MM.1S (cell line): Measurements from ENCODE around the gene HDAC7.

Experiments
- DNase-seq: peaks from one replicate; pipeline ENCODE4 v3.0.0-alpha.2; 2015
- H2AFZ ChIP-seq: fragments of 300-600 bp; sonication (generic); 2 replicates; pipeline ENCODE4 v1.6.0; 2016; ENCODE audit warnings: antibody characterized with exemption, low read length
- H3F3A ChIP-seq: fragments of 300-600 bp; sonication (generic); 2 replicates; pipeline ENCODE4 v1.6.1; 2016; ENCODE audit warnings: mild to moderate bottlenecking, antibody characterized with exemption, low read length, moderate library complexity, mixed read lengths; ENCODE audit not compliant: insufficient read depth
- H3K27ac ChIP-seq: fragments of 300-600 bp; sonication (generic); 2 replicates; pipeline ENCODE4 v1.5.1; 2016; ENCODE audit warnings: mild to moderate bottlenecking, low read length
- H3K27me3 ChIP-seq: fragments of 300-600 bp; sonication (generic); replicated peaks from 2 replicates; pipeline ENCODE4 v1.6.0; 2016; ENCODE audit warnings: low read length; ENCODE audit not compliant: insufficient read depth
- H3K36me3 ChIP-seq: fragments of 300-600 bp; sonication (generic); replicated peaks from 2 replicates; pipeline ENCODE4 v1.6.1; 2016; ENCODE audit warnings: mild to moderate bottlenecking, low read length, mixed read lengths; ENCODE audit not compliant: insufficient read depth
- H3K4me1 ChIP-seq: fragments of 300-600 bp; sonication (generic); 2 replicates; pipeline ENCODE4 v1.6.1; 2016; ENCODE audit warnings: low read length, mixed read lengths
- H3K4me2 ChIP-seq: fragments of 300-600 bp; sonication (generic); 2 replicates; pipeline ENCODE4 v1.6.0; 2016; ENCODE audit warnings: low read depth, low read length
- H3K4me3 ChIP-seq: fragments of 300-600 bp; sonication (generic); 2 replicates; pipeline ENCODE4 v1.5.1; 2016; ENCODE audit warnings: low read length, mixed read lengths
- H3K79me2 ChIP-seq: fragments of 300-600 bp; sonication (generic); 2 replicates; pipeline ENCODE4 v1.6.1; 2016; ENCODE audit warnings: mixed run types, low read length, mixed read lengths
- H3K9ac ChIP-seq: fragments of 300-600 bp; sonication (generic); 2 replicates; pipeline ENCODE4 v1.6.1; 2016; ENCODE audit warnings: low read length, mixed read lengths
- H3K9me2 ChIP-seq: fragments of 300-600 bp; sonication (generic); replicated peaks from 2 replicates; pipeline ENCODE4 v1.6.1; 2016; ENCODE audit warnings: mild to moderate bottlenecking, low read length, mixed read lengths; ENCODE audit not compliant: insufficient read depth
- H3K9me3 ChIP-seq: fragments of 300-600 bp; sonication (generic); replicated peaks from 2 replicates; pipeline ENCODE4 v1.6.1; 2016; ENCODE audit warnings: mild to moderate bottlenecking, low read length, mixed read lengths; ENCODE audit not compliant: insufficient read depth
- H4K20me1 ChIP-seq: fragments of 300-600 bp; sonication (generic); 2 replicates; pipeline ENCODE4 v1.6.1; 2016; ENCODE audit warnings: mild to moderate bottlenecking, low read length, moderate library complexity, mixed read lengths; ENCODE audit not compliant: insufficient read depth
- CTCF ChIP-seq: fragments of 300-600 bp; sonication (generic); IDR thresholded peaks from 2 replicates; pipeline ENCODE4 v1.5.1; 2016; ENCODE audit warnings: antibody characterized with exemption, low read length, mixed read lengths
- EZH2 ChIP-seq: fragments of 300-600 bp; sonication (generic); optimal IDR thresholded peaks from 2 replicates; pipeline ENCODE3; 2017; ENCODE audit warnings: low read depth, mild to moderate bottlenecking, antibody characterized with exemption, low read length, mixed read lengths
- EZH2phosphoT487 ChIP-seq: fragments of 300-600 bp; sonication (generic); IDR thresholded peaks from 2 replicates; pipeline ENCODE4 v1.6.1; 2018; ENCODE audit warnings: antibody characterized with exemption, low read length

HDAC7 gene

GRCh38 chr12:47840571-47840970 lies 20.9 kb upstream of the HDAC7 start:
- DNase-seq, result no peak
- Histone ChIP-seq H3K4me2 (no peak overlapping the region), H2AFZ (no peak overlapping the region), H4K20me1 (no peaks in the 10 kb centered on the region), H3K4me3 (no peak overlapping the region), H3K9me2 (no peaks in the 10 kb centered on the region), H3K27ac (no peak overlapping the region), H3K9ac (no peak overlapping the region), H3K27me3 (no peaks in the 10 kb centered on the region), H3F3A (peaks cover 11% of the 10 kb centered on the region), H3K9me3 (no peaks in the 10 kb centered on the region), H3K4me1 (peaks cover 20% of the 10 kb centered on the region), H3K36me3 (no peaks in the 10 kb centered on the region), H3K79me2 (no peaks in the 10 kb centered on the region)
- TF ChIP-seq CTCF, result no peak
- no peak for TF ChIP-seq EZH2
- TF ChIP-seq EZH2phosphoT487, result no peak

GRCh38 chr12:47839214-47839876 lies 19.6 kb upstream of the HDAC7 start:
- Histone ChIP-seq H3K9me3 (no peaks in the 10 kb centered on the region), H3K27me3 (no peaks in the 10 kb centered on the region), H3K4me3 (no peak overlapping the region), H3K27ac (no peak overlapping the region), H2AFZ (no peak overlapping the region), H3K36me3 (no peaks in the 10 kb centered on the region), H4K20me1 (no peaks in the 10 kb centered on the region), H3K9me2 (no peaks in the 10 kb centered on the region), H3F3A (peaks cover 11% of the 10 kb centered on the region), H3K4me2 (no peak overlapping the region), H3K4me1 (peaks cover 21% of the 10 kb centered on the region), H3K9ac (no peak overlapping the region), H3K79me2 (no peaks in the 10 kb centered on the region)
- TF ChIP-seq EZH2 (no peak), EZH2phosphoT487 (no peak), CTCF (no peak)
- no peak for DNase-seq

GRCh38 chr12:47838286-47838931 lies 18.7 kb upstream of the HDAC7 start:
- no peaks in the 10 kb centered on the region for H3K36me3 ChIP-seq
- no peak for DNase-seq
- H3K9me3 ChIP-seq, result no peaks in the 10 kb centered on the region
- H3K9ac ChIP-seq, result no peak overlapping the region
- H3K4me1 ChIP-seq, result peaks cover 21% of the 10 kb centered on the region
- no peaks in the 10 kb centered on the region for H3K79me2 ChIP-seq
- no peak overlapping the region for H3K4me3 ChIP-seq
- TF ChIP-seq CTCF (peak; percentile 57), EZH2 (no peak)
- no peaks in the 10 kb centered on the region for H3K27me3 ChIP-seq
- H3K4me2 ChIP-seq, result no peak overlapping the region
- H3K9me2 ChIP-seq, result no peaks in the 10 kb centered on the region
- H3K27ac ChIP-seq, result no peak overlapping the region
- no peaks in the 10 kb centered on the region for H4K20me1 ChIP-seq
- no peak overlapping the region for H2AFZ ChIP-seq
- peaks cover 11% of the 10 kb centered on the region for H3F3A ChIP-seq
